ENCODE results near the gene SMIM41. TPM values are rescaled to one million over a fixed set of nuclear protein-coding genes. Genes with fewer than 3 reads are reported as not detected.

SMIM41 gene
- total and polyA plus RNA-seq, 2 donors (not counting 1 experiment from before 2014, with no cell fraction given) = 2.0 to 4.8 TPM

- DNase-seq (ENCODE audit: low read depth in 2 of 2) = peak in 1 of 2 donors; percentile 32
- no peak overlapping the region for H3K27ac ChIP-seq (ENCODE audit: insufficient read depth, low read length)
- H3K4me1 ChIP-seq (ENCODE audit: control insufficient read depth, extremely low read depth, insufficient read depth, low read length) = peaks cover 6% of the 10 kb centered on the region
- H3K4me3 ChIP-seq (replicated peaks in 1 of 4; ENCODE audit: control extremely low read depth in 1 of 4, insufficient read depth in 1 of 4, low read depth in 3 of 4, low read length in 4 of 4) = no peak overlapping the region
- no peaks in the 10 kb centered on the region for H3K9me3 ChIP-seq (ENCODE audit: control insufficient read depth, insufficient read depth, low read depth, low read length)
- H2AFZ ChIP-seq (ENCODE audit: low read length) = no peak overlapping the region
- no peak overlapping the region for H3K4me2 ChIP-seq (ENCODE audit: extremely low read depth, insufficient read depth, low read length)
- H3K36me3 ChIP-seq (ENCODE audit: control insufficient read depth, insufficient read depth, low read length) = no peaks in the 10 kb centered on the region
- no peak overlapping the region for H3K9ac ChIP-seq (ENCODE audit: insufficient read depth, low read length)
- no peaks in the 10 kb centered on the region for H4K20me1 ChIP-seq (ENCODE audit: control insufficient read depth, extremely low read depth, insufficient read depth, low read length)
- TF ChIP-seq, protein P1, sequence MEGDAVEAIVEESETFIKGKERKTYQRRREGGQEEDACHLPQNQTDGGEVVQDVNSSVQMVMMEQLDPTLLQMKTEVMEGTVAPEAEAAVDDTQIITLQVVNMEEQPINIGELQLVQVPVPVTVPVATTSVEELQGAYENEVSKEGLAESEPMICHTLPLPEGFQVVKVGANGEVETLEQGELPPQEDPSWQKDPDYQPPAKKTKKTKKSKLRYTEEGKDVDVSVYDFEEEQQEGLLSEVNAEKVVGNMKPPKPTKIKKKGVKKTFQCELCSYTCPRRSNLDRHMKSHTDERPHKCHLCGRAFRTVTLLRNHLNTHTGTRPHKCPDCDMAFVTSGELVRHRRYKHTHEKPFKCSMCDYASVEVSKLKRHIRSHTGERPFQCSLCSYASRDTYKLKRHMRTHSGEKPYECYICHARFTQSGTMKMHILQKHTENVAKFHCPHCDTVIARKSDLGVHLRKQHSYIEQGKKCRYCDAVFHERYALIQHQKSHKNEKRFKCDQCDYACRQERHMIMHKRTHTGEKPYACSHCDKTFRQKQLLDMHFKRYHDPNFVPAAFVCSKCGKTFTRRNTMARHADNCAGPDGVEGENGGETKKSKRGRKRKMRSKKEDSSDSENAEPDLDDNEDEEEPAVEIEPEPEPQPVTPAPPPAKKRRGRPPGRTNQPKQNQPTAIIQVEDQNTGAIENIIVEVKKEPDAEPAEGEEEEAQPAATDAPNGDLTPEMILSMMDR (conservative IDR thresholded peaks at IDR 0.05 in 1 of 2, IDR thresholded peaks at IDR 0.05 in 1 of 2; ENCODE audit: low read depth in 1 of 2, low read length in 2 of 2) = peak; percentile 57 to 71
- no peak for TF ChIP-seq EZH2 (IDR thresholded peaks at IDR 0.05; ENCODE audit: low read length, missing control alignments)
- no peaks in the 10 kb centered on the region for H3K27me3 ChIP-seq (ENCODE audit: control insufficient read depth, insufficient read depth, low read length)
- no peaks in the 10 kb centered on the region for H3K79me2 ChIP-seq (ENCODE audit: control insufficient read depth, insufficient read depth, low read length)
Measured at GRCh38 chr12:52139579-52140062, 60.1 kb downstream of the SMIM41 start.

DNA sequence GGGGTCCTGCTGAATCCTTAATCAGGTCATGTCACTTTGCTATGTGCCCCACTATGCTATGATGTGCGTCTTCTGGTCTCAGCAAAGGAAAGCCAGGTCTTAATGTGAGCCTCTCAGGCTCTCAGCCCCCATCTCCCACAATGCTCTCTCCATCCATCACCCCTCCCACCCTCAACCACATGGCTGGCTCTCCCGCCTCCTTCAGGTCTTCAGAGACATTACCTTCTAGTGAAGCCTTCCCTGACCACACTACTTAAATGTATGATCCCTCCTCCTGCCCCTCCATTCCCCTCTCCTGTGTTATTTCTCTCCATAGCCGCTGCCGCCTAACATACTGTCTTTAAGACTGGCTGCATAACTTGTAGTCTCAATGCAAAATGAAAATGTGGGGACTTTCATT lies 61.8 kb downstream of the SMIM41 start:
- Histone ChIP-seq H3K4me1 (ENCODE audit: control insufficient read depth, extremely low read depth, insufficient read depth, low read length) (peaks cover 10% of the 10 kb centered on the region), H3K36me3 (ENCODE audit: control insufficient read depth, insufficient read depth, low read length) (no peaks in the 10 kb centered on the region), H4K20me1 (ENCODE audit: control insufficient read depth, extremely low read depth, insufficient read depth, low read length) (no peaks in the 10 kb centered on the region), H2AFZ (ENCODE audit: low read length) (no peak overlapping the region), H3K27me3 (ENCODE audit: control insufficient read depth, insufficient read depth, low read length) (no peaks in the 10 kb centered on the region), H3K79me2 (ENCODE audit: control insufficient read depth, insufficient read depth, low read length) (no peaks in the 10 kb centered on the region), H3K4me3 (replicated peaks in 1 of 4; ENCODE audit: control extremely low read depth in 1 of 4, insufficient read depth in 1 of 4, low read depth in 3 of 4, low read length in 4 of 4) (no peak overlapping the region), H3K9ac (ENCODE audit: insufficient read depth, low read length) (no peak overlapping the region), H3K9me3 (ENCODE audit: control insufficient read depth, insufficient read depth, low read depth, low read length) (no peaks in the 10 kb centered on the region), H3K4me2 (ENCODE audit: extremely low read depth, insufficient read depth, low read length) (no peak overlapping the region), H3K27ac (ENCODE audit: insufficient read depth, low read length) (no peak overlapping the region)
- no peak for DNase-seq (ENCODE audit: low read depth in 2 of 2)
- no peak for TF ChIP-seq EZH2 (IDR thresholded peaks at IDR 0.05; ENCODE audit: low read length, missing control alignments)
- TF ChIP-seq, protein P1 (conservative IDR thresholded peaks at IDR 0.05 in 1 of 2, IDR thresholded peaks at IDR 0.05 in 1 of 2; ENCODE audit: low read depth in 1 of 2, low read length in 2 of 2) = no peak

GRCh38 chr12:52141875-52142274 lies 62.4 kb downstream of the SMIM41 start:
- Histone ChIP-seq H3K36me3 (ENCODE audit: control insufficient read depth, insufficient read depth, low read length) (no peaks in the 10 kb centered on the region), H3K4me3 (replicated peaks in 1 of 4; ENCODE audit: control extremely low read depth in 1 of 4, insufficient read depth in 1 of 4, low read depth in 3 of 4, low read length in 4 of 4) (no peak overlapping the region), H3K79me2 (ENCODE audit: control insufficient read depth, insufficient read depth, low read length) (no peaks in the 10 kb centered on the region), H3K27ac (ENCODE audit: insufficient read depth, low read length) (no peak overlapping the region), H3K4me1 (ENCODE audit: control insufficient read depth, extremely low read depth, insufficient read depth, low read length) (peaks cover 16% of the 10 kb centered on the region), H2AFZ (ENCODE audit: low read length) (no peak overlapping the region), H3K27me3 (ENCODE audit: control insufficient read depth, insufficient read depth, low read length) (no peaks in the 10 kb centered on the region), H3K4me2 (ENCODE audit: extremely low read depth, insufficient read depth, low read length) (no peak overlapping the region), H3K9me3 (ENCODE audit: control insufficient read depth, insufficient read depth, low read depth, low read length) (no peaks in the 10 kb centered on the region), H4K20me1 (ENCODE audit: control insufficient read depth, extremely low read depth, insufficient read depth, low read length) (no peaks in the 10 kb centered on the region), H3K9ac (ENCODE audit: insufficient read depth, low read length) (no peak overlapping the region)
- TF ChIP-seq EZH2 (IDR thresholded peaks at IDR 0.05; ENCODE audit: low read length, missing control alignments) = no peak
- TF ChIP-seq, protein P1 (conservative IDR thresholded peaks at IDR 0.05 in 1 of 2, IDR thresholded peaks at IDR 0.05 in 1 of 2; ENCODE audit: low read depth in 1 of 2, low read length in 2 of 2) = no peak
- DNase-seq (ENCODE audit: low read depth in 2 of 2) = no peak
